ENCODE results near the gene SAG. TPM values are rescaled to one million over a fixed set of nuclear protein-coding genes. Genes with fewer than 3 reads are reported as not detected.

The SAG gene
- total and polyA plus RNA-seq, 4 donors: not detected

GRCh38 chr2:233285921-233286320 lies 21.7 kb upstream of the SAG start:
- Histone ChIP-seq H3K9me3 (ENCODE audit: control insufficient read depth in 4 of 4, low read length in 3 of 4) (no peaks in the 10 kb centered on the region), H3K9ac (ENCODE audit: low read depth in 1 of 2, low read length in 2 of 2) (no peak overlapping the region), H3K27ac (ENCODE audit: low read depth in 1 of 2, low read length in 2 of 2) (no peak overlapping the region), H3K27me3 (ENCODE audit: control insufficient read depth in 4 of 4, insufficient read depth in 4 of 4, low read length in 3 of 4) (no peaks in the 10 kb centered on the region), H3K4me1 (ENCODE audit: control insufficient read depth in 4 of 4, insufficient read depth in 4 of 4, low read length in 3 of 4) (no peaks in the 10 kb centered on the region), H3K36me3 (ENCODE audit: control insufficient read depth in 4 of 4, insufficient read depth in 3 of 4, low read depth in 1 of 4, low read length in 3 of 4) (peaks cover 13 to 78% (median 62%) of the 10 kb centered on the region in 4 donors), H3K4me3 (ENCODE audit: low read depth in 1 of 3, low read length in 3 of 3) (no peak overlapping the region)
- WGBS: 94% methylated on average over 5 of the region's 5 CpGs
- no peak for DNase-seq (ENCODE audit: low spot score)
- TF ChIP-seq YY1 (IDR thresholded peaks at IDR 0.05) (no peak), NR2F2 (IDR thresholded peaks at IDR 0.05) (no peak), JUND (IDR thresholded peaks at IDR 0.05) (no peak), GABPA (IDR thresholded peaks at IDR 0.05 in 1 of 2, conservative IDR thresholded peaks at IDR 0.05 in 1 of 2) (no peak), TAF1 (conservative IDR thresholded peaks at IDR 0.05) (no peak), ZBTB33 (IDR thresholded peaks at IDR 0.05) (no peak), EGR1 (IDR thresholded peaks at IDR 0.05; ENCODE audit: low read depth in 2 of 2) (no peak), MAX (IDR thresholded peaks at IDR 0.05) (no peak), REST (IDR thresholded peaks at IDR 0.05) (no peak), HNF4A (conservative IDR thresholded peaks at IDR 0.05) (no peak), CTCF (IDR thresholded peaks at IDR 0.05; ENCODE audit: low read depth, low read length, missing input control) (no peak), SP1 (IDR thresholded peaks at IDR 0.05) (no peak), RXRA (IDR thresholded peaks at IDR 0.05) (no peak), RAD21 (IDR thresholded peaks at IDR 0.05) (no peak), FOXA1 (IDR thresholded peaks at IDR 0.05) (no peak)

- no peak overlapping the region for H3K4me3 ChIP-seq (ENCODE audit: low read depth in 1 of 3, low read length in 3 of 3)
- no peak overlapping the region for H3K27ac ChIP-seq (ENCODE audit: low read depth in 1 of 2, low read length in 2 of 2)
- H3K9me3 ChIP-seq (ENCODE audit: control insufficient read depth in 4 of 4, low read length in 3 of 4): no peaks in the 10 kb centered on the region
- no peak overlapping the region for H3K9ac ChIP-seq (ENCODE audit: low read depth in 1 of 2, low read length in 2 of 2)
- DNase-seq (ENCODE audit: low spot score): no peak
- H3K4me1 ChIP-seq (ENCODE audit: control insufficient read depth in 4 of 4, insufficient read depth in 4 of 4, low read length in 3 of 4): no peaks in the 10 kb centered on the region
- peaks cover 18 to 78% (median 67%) of the 10 kb centered on the region in 4 donors for H3K36me3 ChIP-seq (ENCODE audit: control insufficient read depth in 4 of 4, insufficient read depth in 3 of 4, low read depth in 1 of 4, low read length in 3 of 4)
- WGBS: 99% methylated on average over 6 of the region's 6 CpGs
- H3K27me3 ChIP-seq (ENCODE audit: control insufficient read depth in 4 of 4, insufficient read depth in 4 of 4, low read length in 3 of 4): no peaks in the 10 kb centered on the region
- TF ChIP-seq HNF4A (conservative IDR thresholded peaks at IDR 0.05) (no peak), REST (IDR thresholded peaks at IDR 0.05) (no peak), YY1 (IDR thresholded peaks at IDR 0.05) (no peak), FOXA2 (IDR thresholded peaks at IDR 0.05) (no peak), EGR1 (IDR thresholded peaks at IDR 0.05; ENCODE audit: low read depth in 2 of 2) (no peak), SP1 (IDR thresholded peaks at IDR 0.05) (no peak), HNF4G (IDR thresholded peaks at IDR 0.05) (no peak), GABPA (IDR thresholded peaks at IDR 0.05 in 1 of 2, conservative IDR thresholded peaks at IDR 0.05 in 1 of 2) (no peak), RXRA (IDR thresholded peaks at IDR 0.05) (no peak), ZBTB33 (IDR thresholded peaks at IDR 0.05) (no peak), MAX (IDR thresholded peaks at IDR 0.05) (no peak)
Observed at GRCh38 chr2:233287871-233288270, 19.7 kb upstream of the SAG start.

All from liver (tissue), 9 donors.